Spleen (tissue), 7 donors: ENCODE data around the gene PRSS1.

Experiments used
- POLR2A ChIP-seq, 3 donors: fragments of 450-650 bp; IDR thresholded peaks; one replicate each; pipeline ENCODE4 v1.5.1; 2017; ENCODE audit warnings: antibody characterized with exemption in 3 of 3, mild to moderate bottlenecking in 1 of 3
- POLR2AphosphoS5 ChIP-seq, 3 donors: sonication (generic); formaldehyde crosslinking; IDR thresholded peaks; one replicate each; pipeline ENCODE4 v1.5.1; 2017; ENCODE audit warnings: antibody characterized with exemption in 3 of 3
- TF ChIP-seq, protein P1 (sequence below), 11 experiments: fragments of 200-600 bp in 7 of 11; fragments of 450-650 bp in 4 of 11; sonication (generic) in 4 of 11; IDR thresholded peaks in 8 of 11; conservative IDR thresholded peaks in 3 of 11; 1 replicate in 7 of 11; 2 replicates in 4 of 11; pipeline versions ENCODE4 v1.4.0 to v1.8.0; 2016 to 2021; ENCODE audit warnings: antibody characterized with exemption in 11 of 11, inconsistent platforms in 4 of 11, mild to moderate bottlenecking in 1 of 11
- donor health status: DM: no; HTN: no; CAD: no; lungs with moderate emphysema.
- donor health status: DM: no; HTN: no; CAD: no.
- donor health status: DM: no; HTN: no; CAD: no.

DNA sequence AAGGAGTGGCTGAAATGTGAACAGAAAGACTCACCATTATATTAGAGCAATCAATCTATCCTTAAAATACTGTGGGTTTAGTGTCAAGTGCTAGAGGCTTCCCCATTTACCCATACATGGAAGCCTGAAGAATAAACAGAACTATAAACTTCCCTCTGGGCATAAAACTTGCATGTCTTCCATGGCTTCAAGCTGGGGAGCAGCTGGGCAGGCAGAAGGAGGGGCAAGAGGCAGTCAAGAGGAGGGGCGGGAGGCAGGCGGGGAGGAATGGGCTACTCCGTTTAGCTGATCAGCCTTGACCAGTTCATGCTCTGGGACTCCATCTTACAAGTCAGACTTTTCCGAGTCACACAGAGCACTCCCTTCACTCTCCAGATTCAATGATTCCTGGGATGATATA lies 3.5 kb upstream of the PRSS1 start:
- TF ChIP-seq POLR2A (IDR thresholded peaks at IDR 0.05): no peak
- TF ChIP-seq, protein P1, sequence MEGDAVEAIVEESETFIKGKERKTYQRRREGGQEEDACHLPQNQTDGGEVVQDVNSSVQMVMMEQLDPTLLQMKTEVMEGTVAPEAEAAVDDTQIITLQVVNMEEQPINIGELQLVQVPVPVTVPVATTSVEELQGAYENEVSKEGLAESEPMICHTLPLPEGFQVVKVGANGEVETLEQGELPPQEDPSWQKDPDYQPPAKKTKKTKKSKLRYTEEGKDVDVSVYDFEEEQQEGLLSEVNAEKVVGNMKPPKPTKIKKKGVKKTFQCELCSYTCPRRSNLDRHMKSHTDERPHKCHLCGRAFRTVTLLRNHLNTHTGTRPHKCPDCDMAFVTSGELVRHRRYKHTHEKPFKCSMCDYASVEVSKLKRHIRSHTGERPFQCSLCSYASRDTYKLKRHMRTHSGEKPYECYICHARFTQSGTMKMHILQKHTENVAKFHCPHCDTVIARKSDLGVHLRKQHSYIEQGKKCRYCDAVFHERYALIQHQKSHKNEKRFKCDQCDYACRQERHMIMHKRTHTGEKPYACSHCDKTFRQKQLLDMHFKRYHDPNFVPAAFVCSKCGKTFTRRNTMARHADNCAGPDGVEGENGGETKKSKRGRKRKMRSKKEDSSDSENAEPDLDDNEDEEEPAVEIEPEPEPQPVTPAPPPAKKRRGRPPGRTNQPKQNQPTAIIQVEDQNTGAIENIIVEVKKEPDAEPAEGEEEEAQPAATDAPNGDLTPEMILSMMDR (IDR thresholded peaks at IDR 0.05 in 8 of 11, conservative IDR thresholded peaks at IDR 0.05 in 3 of 11): no peak
- TF ChIP-seq POLR2AphosphoS5 (IDR thresholded peaks at IDR 0.05): no peak
